ENCODE measurements around the gene LAD1. TPM values are rescaled to one million over a fixed set of nuclear protein-coding genes. Genes with fewer than 3 reads are reported as not detected.

The LAD1 gene
- total RNA-seq, 1 donor from 2014 or later = 3.1 TPM

DNA sequence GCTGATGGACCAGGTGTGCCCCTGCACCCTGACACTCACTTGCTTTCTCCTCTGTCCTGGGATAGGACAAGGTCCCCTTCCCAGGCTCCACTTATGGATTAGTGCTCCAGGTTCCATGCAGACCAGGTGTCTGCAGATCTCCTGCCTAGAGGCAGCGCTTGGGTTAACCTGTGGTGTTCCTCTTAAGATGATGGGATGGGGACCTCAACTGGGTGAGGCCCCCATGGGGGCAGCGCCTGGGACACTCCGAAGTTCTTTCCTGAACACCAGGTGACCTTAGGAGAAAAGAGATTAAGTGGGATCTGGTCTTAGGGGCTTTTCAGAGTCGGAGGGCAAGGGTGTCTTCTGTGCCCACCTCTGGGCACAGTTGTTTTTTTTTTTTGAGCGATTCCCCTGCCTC, 42.9 kb downstream of the LAD1 start:
- no peaks in the 10 kb centered on the region for H3K4me1 ChIP-seq (ENCODE audit: control insufficient read depth in 3 of 3, insufficient read depth in 3 of 3, low read length in 3 of 3)
- H3K9ac ChIP-seq (ENCODE audit: low read depth in 1 of 3, low read length in 3 of 3) = no peak overlapping the region
- no peaks in the 10 kb centered on the region for H3K9me3 ChIP-seq (ENCODE audit: control insufficient read depth in 3 of 3, low read length in 3 of 3)
- no peaks in the 10 kb centered on the region for H3K36me3 ChIP-seq (ENCODE audit: control insufficient read depth in 3 of 3, insufficient read depth in 3 of 3, low read length in 3 of 3)
- no peak overlapping the region for H3K27ac ChIP-seq (ENCODE audit: low read depth, low read length)
- H3K4me3 ChIP-seq (ENCODE audit: low read length in 3 of 3) = no peak overlapping the region
- H3K27me3 ChIP-seq (ENCODE audit: control insufficient read depth in 3 of 3, insufficient read depth in 3 of 3, low read length in 3 of 3) = no peaks in the 10 kb centered on the region

- Histone ChIP-seq H3K4me1 (ENCODE audit: control insufficient read depth in 3 of 3, insufficient read depth in 3 of 3, low read length in 3 of 3) (no peaks in the 10 kb centered on the region), H3K9ac (ENCODE audit: low read depth in 1 of 3, low read length in 3 of 3) (no peak overlapping the region), H3K36me3 (ENCODE audit: control insufficient read depth in 3 of 3, insufficient read depth in 3 of 3, low read length in 3 of 3) (no peaks in the 10 kb centered on the region), H3K9me3 (ENCODE audit: control insufficient read depth in 3 of 3, low read length in 3 of 3) (no peaks in the 10 kb centered on the region), H3K4me3 (ENCODE audit: low read length in 3 of 3) (no peak overlapping the region), H3K27me3 (ENCODE audit: control insufficient read depth in 3 of 3, insufficient read depth in 3 of 3, low read length in 3 of 3) (peaks cover 0 to 3% (median 0%) of the 10 kb centered on the region in 3 donors), H3K27ac (ENCODE audit: low read depth, low read length) (no peak overlapping the region)
These were observed 43.7 kb downstream of the LAD1 start for GRCh38 chr1:201355471-201355870.

DNA sequence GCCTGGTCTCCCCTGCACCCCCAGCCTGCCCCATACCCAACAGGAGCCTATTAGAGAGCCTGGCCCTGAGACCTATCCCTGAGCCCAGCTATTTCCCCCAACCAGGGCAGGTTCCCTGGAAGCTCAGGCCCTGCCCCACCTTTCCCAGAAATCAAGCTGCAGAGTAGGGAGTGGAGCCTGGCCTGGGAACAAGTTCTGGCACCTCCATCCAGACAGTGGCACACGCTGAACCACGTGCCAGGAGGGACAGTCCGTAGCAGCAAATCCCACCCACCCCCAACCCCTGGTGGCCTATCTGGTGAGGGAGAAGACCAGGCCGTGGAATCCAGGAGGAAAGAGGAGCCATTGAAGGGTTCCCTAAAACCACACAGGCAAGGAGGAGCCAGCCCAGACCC, 44.2 kb downstream of the LAD1 start:
- H3K9me3 ChIP-seq (ENCODE audit: control insufficient read depth in 3 of 3, low read length in 3 of 3) = no peaks in the 10 kb centered on the region
- H3K4me1 ChIP-seq (ENCODE audit: control insufficient read depth in 3 of 3, insufficient read depth in 3 of 3, low read length in 3 of 3) = no peaks in the 10 kb centered on the region
- no peak overlapping the region for H3K27ac ChIP-seq (ENCODE audit: low read depth, low read length)
- no peak overlapping the region for H3K4me3 ChIP-seq (ENCODE audit: low read length in 3 of 3)
- H3K36me3 ChIP-seq (ENCODE audit: control insufficient read depth in 3 of 3, insufficient read depth in 3 of 3, low read length in 3 of 3) = no peaks in the 10 kb centered on the region
- H3K9ac ChIP-seq (ENCODE audit: low read depth in 1 of 3, low read length in 3 of 3) = no peak overlapping the region
- peaks cover 0 to 3% (median 0%) of the 10 kb centered on the region in 3 donors for H3K27me3 ChIP-seq (ENCODE audit: control insufficient read depth in 3 of 3, insufficient read depth in 3 of 3, low read length in 3 of 3)

DNA sequence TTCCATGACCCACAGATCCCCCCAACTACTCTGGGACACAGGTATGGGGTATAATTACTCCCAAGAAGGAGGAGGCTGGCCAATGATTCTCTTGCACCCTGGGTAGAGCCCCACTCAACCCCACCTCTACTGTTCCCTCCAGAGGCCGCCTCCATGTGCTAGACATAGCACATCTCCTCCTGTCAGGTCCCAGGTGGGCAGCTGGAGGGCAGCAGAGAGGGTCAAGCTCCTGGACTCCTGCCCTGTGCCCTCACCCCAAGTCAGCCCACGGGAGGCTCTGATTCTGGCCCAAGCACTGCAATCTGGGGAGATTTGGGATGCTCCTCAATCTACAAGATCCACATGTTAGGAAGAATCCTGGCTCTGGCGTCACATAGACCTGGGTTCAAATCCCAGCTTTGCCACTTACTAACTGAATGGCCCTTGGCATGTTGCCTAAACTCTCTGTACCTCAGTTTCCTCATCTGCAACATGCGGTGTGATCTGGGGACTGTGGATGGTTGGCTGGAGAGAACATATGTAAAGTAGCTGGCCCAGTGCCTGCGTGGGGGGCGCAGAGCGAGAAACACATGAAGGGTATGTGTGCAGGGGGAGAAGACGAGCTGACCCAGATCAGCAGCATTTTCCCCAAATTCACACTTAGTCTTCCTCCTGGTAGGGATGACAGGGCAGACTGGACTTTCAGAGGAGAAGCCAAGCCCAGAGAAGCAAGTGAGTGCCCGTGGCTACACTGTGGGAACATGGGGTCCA, 44.8 kb downstream of the LAD1 start:
- Histone ChIP-seq H3K9ac (ENCODE audit: low read depth in 1 of 3, low read length in 3 of 3) (no peak overlapping the region), H3K36me3 (ENCODE audit: control insufficient read depth in 3 of 3, insufficient read depth in 3 of 3, low read length in 3 of 3) (no peaks in the 10 kb centered on the region), H3K9me3 (ENCODE audit: control insufficient read depth in 3 of 3, low read length in 3 of 3) (no peaks in the 10 kb centered on the region), H3K27ac (ENCODE audit: low read depth, low read length) (no peak overlapping the region), H3K4me3 (ENCODE audit: low read length in 3 of 3) (no peak overlapping the region), H3K27me3 (ENCODE audit: control insufficient read depth in 3 of 3, insufficient read depth in 3 of 3, low read length in 3 of 3) (peaks cover 0 to 3% (median 0%) of the 10 kb centered on the region in 3 donors), H3K4me1 (ENCODE audit: control insufficient read depth in 3 of 3, insufficient read depth in 3 of 3, low read length in 3 of 3) (no peaks in the 10 kb centered on the region)

- no peaks in the 10 kb centered on the region for H3K9me3 ChIP-seq (ENCODE audit: control insufficient read depth in 3 of 3, low read length in 3 of 3)
- H3K27ac ChIP-seq (ENCODE audit: low read depth, low read length) = no peak overlapping the region
- H3K27me3 ChIP-seq (ENCODE audit: control insufficient read depth in 3 of 3, insufficient read depth in 3 of 3, low read length in 3 of 3) = peaks cover 0 to 3% (median 0%) of the 10 kb centered on the region in 3 donors
- H3K9ac ChIP-seq (ENCODE audit: low read depth in 1 of 3, low read length in 3 of 3) = no peak overlapping the region
- H3K36me3 ChIP-seq (ENCODE audit: control insufficient read depth in 3 of 3, insufficient read depth in 3 of 3, low read length in 3 of 3) = no peaks in the 10 kb centered on the region
- no peak overlapping the region for H3K4me3 ChIP-seq (ENCODE audit: low read length in 3 of 3)
- no peaks in the 10 kb centered on the region for H3K4me1 ChIP-seq (ENCODE audit: control insufficient read depth in 3 of 3, insufficient read depth in 3 of 3, low read length in 3 of 3)
These were observed 45.8 kb downstream of the LAD1 start for GRCh38 chr1:201353186-201353940.

- no peak overlapping the region for H3K27ac ChIP-seq (ENCODE audit: low read depth, low read length)
- no peaks in the 10 kb centered on the region for H3K9me3 ChIP-seq (ENCODE audit: control insufficient read depth in 3 of 3, low read length in 3 of 3)
- no peaks in the 10 kb centered on the region for H3K36me3 ChIP-seq (ENCODE audit: control insufficient read depth in 3 of 3, insufficient read depth in 3 of 3, low read length in 3 of 3)
- no peaks in the 10 kb centered on the region for H3K4me1 ChIP-seq (ENCODE audit: control insufficient read depth in 3 of 3, insufficient read depth in 3 of 3, low read length in 3 of 3)
- H3K27me3 ChIP-seq (ENCODE audit: control insufficient read depth in 3 of 3, insufficient read depth in 3 of 3, low read length in 3 of 3) = peaks cover 0 to 7% (median 6%) of the 10 kb centered on the region in 3 donors
- H3K4me3 ChIP-seq (ENCODE audit: low read length in 3 of 3) = no peak overlapping the region
- H3K9ac ChIP-seq (ENCODE audit: low read depth in 1 of 3, low read length in 3 of 3) = no peak overlapping the region
These were observed 47.5 kb downstream of the LAD1 start for GRCh38 chr1:201351617-201352016.

DNA sequence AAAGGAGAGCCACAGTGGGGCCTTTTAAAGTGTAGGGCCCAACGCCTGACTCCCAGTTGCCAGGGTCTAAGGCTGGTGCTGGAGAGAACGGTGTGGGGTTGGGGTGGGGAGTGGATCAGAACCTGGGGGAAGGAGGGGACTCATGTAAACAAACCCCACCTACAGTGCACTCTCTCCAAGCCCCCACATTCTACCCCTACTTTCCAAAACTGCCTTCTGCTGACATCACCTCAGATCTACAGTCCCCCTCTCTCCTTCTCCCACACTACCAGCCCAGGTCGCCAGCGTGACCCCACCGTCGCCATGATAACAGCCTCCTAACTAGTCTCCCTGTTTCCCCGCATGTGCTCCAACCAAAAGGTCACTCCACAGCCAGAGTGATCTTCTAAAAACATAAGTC, 48.2 kb downstream of the LAD1 start:
- Histone ChIP-seq H3K4me3 (ENCODE audit: low read length in 3 of 3) (no peak overlapping the region), H3K9me3 (ENCODE audit: control insufficient read depth in 3 of 3, low read length in 3 of 3) (no peaks in the 10 kb centered on the region), H3K9ac (ENCODE audit: low read depth in 1 of 3, low read length in 3 of 3) (no peak overlapping the region), H3K27me3 (ENCODE audit: control insufficient read depth in 3 of 3, insufficient read depth in 3 of 3, low read length in 3 of 3) (peaks cover 0 to 7% (median 6%) of the 10 kb centered on the region in 3 donors), H3K4me1 (ENCODE audit: control insufficient read depth in 3 of 3, insufficient read depth in 3 of 3, low read length in 3 of 3) (no peaks in the 10 kb centered on the region), H3K36me3 (ENCODE audit: control insufficient read depth in 3 of 3, insufficient read depth in 3 of 3, low read length in 3 of 3) (no peaks in the 10 kb centered on the region), H3K27ac (ENCODE audit: low read depth, low read length) (no peak overlapping the region)

- Histone ChIP-seq H3K4me3 (ENCODE audit: low read length in 3 of 3) (no peak overlapping the region), H3K9ac (ENCODE audit: low read depth in 1 of 3, low read length in 3 of 3) (no peak overlapping the region), H3K36me3 (ENCODE audit: control insufficient read depth in 3 of 3, insufficient read depth in 3 of 3, low read length in 3 of 3) (no peaks in the 10 kb centered on the region), H3K27me3 (ENCODE audit: control insufficient read depth in 3 of 3, insufficient read depth in 3 of 3, low read length in 3 of 3) (peaks cover 0 to 7% (median 6%) of the 10 kb centered on the region in 3 donors), H3K4me1 (ENCODE audit: control insufficient read depth in 3 of 3, insufficient read depth in 3 of 3, low read length in 3 of 3) (no peaks in the 10 kb centered on the region), H3K9me3 (ENCODE audit: control insufficient read depth in 3 of 3, low read length in 3 of 3) (no peaks in the 10 kb centered on the region), H3K27ac (ENCODE audit: low read depth, low read length) (no peak overlapping the region)
These were observed 48.8 kb downstream of the LAD1 start for GRCh38 chr1:201350361-201350725.

DNA sequence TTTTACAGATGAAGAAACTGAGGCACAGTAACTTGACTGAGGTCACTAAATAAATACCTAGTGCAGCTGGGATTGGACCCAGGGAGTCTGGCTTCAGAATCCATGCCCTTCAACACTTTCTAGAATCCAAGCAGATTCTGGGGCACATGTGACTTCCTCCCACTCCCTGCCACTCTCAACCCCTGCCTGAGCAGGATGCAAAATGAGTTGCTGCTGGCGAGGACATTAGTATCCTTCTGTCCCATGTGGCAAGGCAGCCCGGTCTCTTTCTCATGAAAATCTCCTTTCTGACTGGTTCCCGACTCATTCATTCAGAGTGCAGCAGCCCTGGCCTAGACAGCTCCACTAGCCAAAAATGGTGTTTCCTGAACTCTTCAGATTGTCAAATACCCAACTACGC, 50.0 kb downstream of the LAD1 start:
- Histone ChIP-seq H3K27me3 (ENCODE audit: control insufficient read depth in 3 of 3, insufficient read depth in 3 of 3, low read length in 3 of 3) (peaks cover 0 to 7% (median 6%) of the 10 kb centered on the region in 3 donors), H3K36me3 (ENCODE audit: control insufficient read depth in 3 of 3, insufficient read depth in 3 of 3, low read length in 3 of 3) (no peaks in the 10 kb centered on the region), H3K4me3 (ENCODE audit: low read length in 3 of 3) (no peak overlapping the region), H3K27ac (ENCODE audit: low read depth, low read length) (no peak overlapping the region), H3K4me1 (ENCODE audit: control insufficient read depth in 3 of 3, insufficient read depth in 3 of 3, low read length in 3 of 3) (no peaks in the 10 kb centered on the region), H3K9me3 (ENCODE audit: control insufficient read depth in 3 of 3, low read length in 3 of 3) (no peaks in the 10 kb centered on the region), H3K9ac (ENCODE audit: low read depth in 1 of 3, low read length in 3 of 3) (no peak overlapping the region)

DNA sequence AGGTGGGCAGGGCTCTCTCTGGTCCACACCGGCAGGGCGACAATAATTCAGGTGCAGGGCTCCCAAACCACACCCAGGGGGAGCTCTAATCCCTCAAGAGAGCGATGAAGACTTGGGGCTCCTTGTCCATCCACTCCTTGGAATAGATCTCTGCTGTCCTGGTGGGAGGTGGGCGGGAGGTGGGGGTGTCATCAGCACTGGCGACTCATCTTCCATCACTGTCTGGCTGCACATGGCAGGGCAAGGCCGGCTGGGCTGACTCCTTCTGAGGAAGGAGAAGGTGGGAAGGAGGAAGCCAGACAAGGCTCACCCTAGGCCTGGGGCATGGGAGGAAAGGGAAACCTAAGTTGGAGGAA, 50.9 kb downstream of the LAD1 start:
- H3K4me3 ChIP-seq (ENCODE audit: low read length in 3 of 3) = no peak overlapping the region
- peaks cover 0 to 9% (median 6%) of the 10 kb centered on the region in 3 donors for H3K27me3 ChIP-seq (ENCODE audit: control insufficient read depth in 3 of 3, insufficient read depth in 3 of 3, low read length in 3 of 3)
- no peak overlapping the region for H3K9ac ChIP-seq (ENCODE audit: low read depth in 1 of 3, low read length in 3 of 3)
- no peaks in the 10 kb centered on the region for H3K9me3 ChIP-seq (ENCODE audit: control insufficient read depth in 3 of 3, low read length in 3 of 3)
- no peak overlapping the region for H3K27ac ChIP-seq (ENCODE audit: low read depth, low read length)
- no peaks in the 10 kb centered on the region for H3K4me1 ChIP-seq (ENCODE audit: control insufficient read depth in 3 of 3, insufficient read depth in 3 of 3, low read length in 3 of 3)
- no peaks in the 10 kb centered on the region for H3K36me3 ChIP-seq (ENCODE audit: control insufficient read depth in 3 of 3, insufficient read depth in 3 of 3, low read length in 3 of 3)

Measured in skeletal muscle tissue (tissue), 4 donors.